Neural cell (in vitro differentiated cells): ENCODE data around the gene MYO10.

Experiments
- EZH2 ChIP-seq: fragments of 200-600, 300-800 bp; shearing (Covaris generic), sonication (generic); IDR thresholded peaks from 2 replicates; pipeline ENCODE4 v1.6.1; 2014; ENCODE audit warnings: antibody characterized with exemption, low read length, borderline replicate concordance, mild to moderate bottlenecking; ENCODE audit not compliant: insufficient read depth, poor library complexity, severe bottlenecking
- MXI1 ChIP-seq: fragments of 450-650 bp; conservative IDR thresholded peaks from 2 replicates; pipeline ENCODE4 v1.6.1; 2014; ENCODE audit warnings: antibody characterized with exemption, mild to moderate bottlenecking; ENCODE audit not compliant: poor library complexity, severe bottlenecking
- POLR2AphosphoS5 ChIP-seq: IDR thresholded peaks from 2 replicates; pipeline ENCODE4 v1.6.1; 2012
- RAD21 ChIP-seq: fragments of 450-650 bp; conservative IDR thresholded peaks from 2 replicates; pipeline ENCODE4 v1.6.1; 2014; ENCODE audit warnings: antibody characterized with exemption, mild to moderate bottlenecking, moderate library complexity
- SMC3 ChIP-seq: fragments of 450-650 bp; conservative IDR thresholded peaks from 2 replicates; pipeline ENCODE4 v1.6.1; 2014; ENCODE audit warnings: antibody characterized with exemption, mild to moderate bottlenecking, moderate library complexity; ENCODE audit not compliant: poor library complexity
- TF ChIP-seq, protein P1 (sequence below): fragments of 450-650 bp; IDR thresholded peaks from 2 replicates; pipeline ENCODE4 v1.5.1; 2014; ENCODE audit warnings: antibody characterized with exemption, mild to moderate bottlenecking, moderate library complexity; ENCODE audit not compliant: poor library complexity, severe bottlenecking

DNA sequence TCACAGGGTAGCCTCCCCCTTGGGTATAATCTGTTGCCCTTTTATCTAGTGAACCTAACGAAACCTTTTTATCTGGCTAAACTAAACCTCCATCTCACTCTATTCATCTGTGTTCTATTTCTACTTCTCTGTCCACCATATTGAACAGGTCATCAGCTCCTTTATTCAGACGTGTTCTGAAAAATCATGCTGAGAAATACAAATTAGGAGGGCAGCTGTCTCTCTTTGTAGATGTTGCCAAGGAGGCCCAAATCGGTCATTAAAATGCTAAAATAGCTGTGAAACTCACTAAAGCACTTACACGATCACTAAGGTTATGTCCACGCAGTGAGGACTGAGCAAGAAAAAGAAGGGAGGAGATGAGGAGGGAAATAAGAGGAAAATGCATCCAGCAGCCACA lies 203.7 kb downstream of the MYO10 start:
- TF ChIP-seq, protein P1, sequence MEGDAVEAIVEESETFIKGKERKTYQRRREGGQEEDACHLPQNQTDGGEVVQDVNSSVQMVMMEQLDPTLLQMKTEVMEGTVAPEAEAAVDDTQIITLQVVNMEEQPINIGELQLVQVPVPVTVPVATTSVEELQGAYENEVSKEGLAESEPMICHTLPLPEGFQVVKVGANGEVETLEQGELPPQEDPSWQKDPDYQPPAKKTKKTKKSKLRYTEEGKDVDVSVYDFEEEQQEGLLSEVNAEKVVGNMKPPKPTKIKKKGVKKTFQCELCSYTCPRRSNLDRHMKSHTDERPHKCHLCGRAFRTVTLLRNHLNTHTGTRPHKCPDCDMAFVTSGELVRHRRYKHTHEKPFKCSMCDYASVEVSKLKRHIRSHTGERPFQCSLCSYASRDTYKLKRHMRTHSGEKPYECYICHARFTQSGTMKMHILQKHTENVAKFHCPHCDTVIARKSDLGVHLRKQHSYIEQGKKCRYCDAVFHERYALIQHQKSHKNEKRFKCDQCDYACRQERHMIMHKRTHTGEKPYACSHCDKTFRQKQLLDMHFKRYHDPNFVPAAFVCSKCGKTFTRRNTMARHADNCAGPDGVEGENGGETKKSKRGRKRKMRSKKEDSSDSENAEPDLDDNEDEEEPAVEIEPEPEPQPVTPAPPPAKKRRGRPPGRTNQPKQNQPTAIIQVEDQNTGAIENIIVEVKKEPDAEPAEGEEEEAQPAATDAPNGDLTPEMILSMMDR = no peak
- TF ChIP-seq EZH2 = no peak
- TF ChIP-seq RAD21 = no peak
- TF ChIP-seq SMC3 = no peak
- TF ChIP-seq MXI1 = no peak
- no peak for TF ChIP-seq POLR2AphosphoS5
